ENCODE measurements around the gene FCGR3A. TPM values are rescaled to one million over a fixed set of nuclear protein-coding genes. Genes with fewer than 3 reads are reported as not detected.
A peak's percentile ranks its signal among the peaks of the same experiment; 100 is the strongest.
"Not testable (repeated sequence)": the region's sequence is repeated elsewhere in the genome, so short reads cannot be mapped to it uniquely, and the experiment has no call there.

The FCGR3A gene
- total and polyA plus RNA-seq, 2 donors (not counting 1 experiment from before 2014, with no cell fraction given): 1.3 to 3.1 TPM

- Histone ChIP-seq H3K4me2 (replicated peaks; ENCODE audit: low read depth, low read length, poor library complexity, severe bottlenecking) (peak overlapping the region; percentile 38), H2AFZ (ENCODE audit: insufficient read depth, low read depth, low read length, poor library complexity, severe bottlenecking) (peak overlapping the region; percentile 16), H3K4me1 (ENCODE audit: control insufficient read depth in 2 of 2, insufficient read depth in 2 of 2, low read length in 2 of 2) (peaks cover 13 to 28% of the 10 kb centered on the region in 2 donors)
- H3K4me3 ChIP-seq (ENCODE audit: control extremely low read depth in 1 of 5, extremely low read depth in 1 of 5, insufficient read depth in 1 of 5, low read depth in 2 of 5, low read length in 4 of 5); H3K9me3 ChIP-seq (ENCODE audit: control extremely low read depth in 1 of 3, control insufficient read depth in 2 of 3, insufficient read depth in 1 of 3, low read length in 2 of 3); H3K79me2 ChIP-seq (ENCODE audit: control insufficient read depth, insufficient read depth, low read length); POLR2A ChIA-PET; H4K20me1 ChIP-seq (ENCODE audit: control insufficient read depth, insufficient read depth, low read length, poor library complexity, severe bottlenecking); H3K27ac ChIP-seq (ENCODE audit: low read length in 2 of 2); H3K36me3 ChIP-seq (replicated peaks in 1 of 2; ENCODE audit: control extremely low read depth in 1 of 2, control insufficient read depth in 1 of 2, extremely low read depth in 1 of 2, insufficient read depth in 2 of 2, low read length in 1 of 2); intact Hi-C loops (cut with micrococcal nuclease); H3K27me3 Mint-ChIP-seq; ATAC-seq (ENCODE audit: low read depth); H3K9me3 Mint-ChIP-seq (ENCODE audit: insufficient read depth); H3K27me3 ChIP-seq (replicated peaks in 1 of 4; ENCODE audit: control extremely low read depth in 1 of 4, control insufficient read depth in 3 of 4, insufficient read depth in 4 of 4, low read length in 3 of 4); H3K9ac ChIP-seq (ENCODE audit: low read length); CTCF ChIA-PET: not testable (repeated sequence)
- Mint-ChIP-seq H3K4me3 (peak overlapping the region; percentile 20), H3K27ac (peak overlapping the region; percentile 80), H3K4me1 (peaks cover 41% of the 10 kb centered on the region)
- WGBS (ENCODE audit: insufficient coverage): 49% methylated on average over 2 of the region's 11 CpGs
- peak; percentile 18 for DNase-seq
These were observed 4.5 kb downstream of the FCGR3A start for GRCh38 chr1:161545005-161545731.

GRCh38 chr1:161543125-161543524 is 6.5 kb downstream of the FCGR3A start:
- H3K4me2 ChIP-seq (replicated peaks; ENCODE audit: low read depth, low read length, poor library complexity, severe bottlenecking); H3K27me3 ChIP-seq (replicated peaks in 1 of 4; ENCODE audit: control extremely low read depth in 1 of 4, control insufficient read depth in 3 of 4, insufficient read depth in 4 of 4, low read length in 3 of 4); DNase-seq; H4K20me1 ChIP-seq (ENCODE audit: control insufficient read depth, insufficient read depth, low read length, poor library complexity, severe bottlenecking); H3K9ac ChIP-seq (ENCODE audit: low read length); H3K9me3 Mint-ChIP-seq (ENCODE audit: insufficient read depth); POLR2A ChIA-PET; H3K27ac ChIP-seq (ENCODE audit: low read length in 2 of 2); H3K4me3 Mint-ChIP-seq; H3K4me3 ChIP-seq (ENCODE audit: control extremely low read depth in 1 of 5, extremely low read depth in 1 of 5, insufficient read depth in 1 of 5, low read depth in 2 of 5, low read length in 4 of 5); H3K36me3 ChIP-seq (replicated peaks in 1 of 2; ENCODE audit: control extremely low read depth in 1 of 2, control insufficient read depth in 1 of 2, extremely low read depth in 1 of 2, insufficient read depth in 2 of 2, low read length in 1 of 2); intact Hi-C loops (cut with micrococcal nuclease); H2AFZ ChIP-seq (ENCODE audit: insufficient read depth, low read depth, low read length, poor library complexity, severe bottlenecking); ATAC-seq (ENCODE audit: low read depth); H3K79me2 ChIP-seq (ENCODE audit: control insufficient read depth, insufficient read depth, low read length); H3K9me3 ChIP-seq (ENCODE audit: control extremely low read depth in 1 of 3, control insufficient read depth in 2 of 3, insufficient read depth in 1 of 3, low read length in 2 of 3); CTCF ChIA-PET; H3K27me3 Mint-ChIP-seq: not testable (repeated sequence)
- peak overlapping the region; percentile 2 for H3K27ac Mint-ChIP-seq
- H3K4me1 Mint-ChIP-seq: peaks cover 51% of the 10 kb centered on the region
- peaks cover 17 to 33% of the 10 kb centered on the region in 2 donors for H3K4me1 ChIP-seq (ENCODE audit: control insufficient read depth in 2 of 2, insufficient read depth in 2 of 2, low read length in 2 of 2)
- WGBS (ENCODE audit: insufficient coverage): no CpG with 5 or more reads among the region's 1 CpG

GRCh38 chr1:161542091-161542559 is 7.5 kb downstream of the FCGR3A start:
- H3K79me2 ChIP-seq (ENCODE audit: control insufficient read depth, insufficient read depth, low read length); H3K36me3 ChIP-seq (replicated peaks in 1 of 2; ENCODE audit: control extremely low read depth in 1 of 2, control insufficient read depth in 1 of 2, extremely low read depth in 1 of 2, insufficient read depth in 2 of 2, low read length in 1 of 2); H3K9ac ChIP-seq (ENCODE audit: low read length); H3K4me2 ChIP-seq (replicated peaks; ENCODE audit: low read depth, low read length, poor library complexity, severe bottlenecking); POLR2A ChIA-PET; H3K9me3 ChIP-seq (ENCODE audit: control extremely low read depth in 1 of 3, control insufficient read depth in 2 of 3, insufficient read depth in 1 of 3, low read length in 2 of 3); H3K9me3 Mint-ChIP-seq (ENCODE audit: insufficient read depth); H3K4me3 Mint-ChIP-seq; H3K27ac ChIP-seq (ENCODE audit: low read length in 2 of 2); H3K4me3 ChIP-seq (ENCODE audit: control extremely low read depth in 1 of 5, extremely low read depth in 1 of 5, insufficient read depth in 1 of 5, low read depth in 2 of 5, low read length in 4 of 5); intact Hi-C loops (cut with micrococcal nuclease); ATAC-seq (ENCODE audit: low read depth); H3K27me3 ChIP-seq (replicated peaks in 1 of 4; ENCODE audit: control extremely low read depth in 1 of 4, control insufficient read depth in 3 of 4, insufficient read depth in 4 of 4, low read length in 3 of 4); H4K20me1 ChIP-seq (ENCODE audit: control insufficient read depth, insufficient read depth, low read length, poor library complexity, severe bottlenecking); H3K27me3 Mint-ChIP-seq; H2AFZ ChIP-seq (ENCODE audit: insufficient read depth, low read depth, low read length, poor library complexity, severe bottlenecking): not testable (repeated sequence)
- peaks cover 17 to 33% of the 10 kb centered on the region in 2 donors for H3K4me1 ChIP-seq (ENCODE audit: control insufficient read depth in 2 of 2, insufficient read depth in 2 of 2, low read length in 2 of 2)
- peak overlapping the region; percentile 11 for H3K27ac Mint-ChIP-seq
- no CpG with 5 or more reads among the region's 5 CpGs for WGBS (ENCODE audit: insufficient coverage)
- peaks cover 51% of the 10 kb centered on the region for H3K4me1 Mint-ChIP-seq
- CTCF ChIA-PET: interaction anchor here (0.9 kb wide), 1 partner anchor 10 kb away, joined by 3 read pairs; no protein-coding TSS in a partner anchor
- DNase-seq: peak; percentile 50

- peak overlapping the region; percentile 53 to 59 for H3K27ac ChIP-seq (ENCODE audit: low read length in 2 of 2)
- H3K9me3 ChIP-seq (ENCODE audit: control extremely low read depth in 1 of 3, control insufficient read depth in 2 of 3, insufficient read depth in 1 of 3, low read length in 2 of 3); H3K9me3 Mint-ChIP-seq (ENCODE audit: insufficient read depth); H3K36me3 ChIP-seq (replicated peaks in 1 of 2; ENCODE audit: control extremely low read depth in 1 of 2, control insufficient read depth in 1 of 2, extremely low read depth in 1 of 2, insufficient read depth in 2 of 2, low read length in 1 of 2); H3K79me2 ChIP-seq (ENCODE audit: control insufficient read depth, insufficient read depth, low read length); H4K20me1 ChIP-seq (ENCODE audit: control insufficient read depth, insufficient read depth, low read length, poor library complexity, severe bottlenecking); H3K27me3 Mint-ChIP-seq; H3K27me3 ChIP-seq (replicated peaks in 1 of 4; ENCODE audit: control extremely low read depth in 1 of 4, control insufficient read depth in 3 of 4, insufficient read depth in 4 of 4, low read length in 3 of 4): not testable (repeated sequence)
- ChIA-PET CTCF (interaction anchor here (1.4 kb wide), 2 partner anchors 10 to 198 kb away, joined by 5 read pairs; no protein-coding TSS in a partner anchor), POLR2A (interaction anchor here (1.0 to 1.2 kb wide), 2 partner anchors 17 to 41 kb away, joined by 3 read pairs; no protein-coding TSS in a partner anchor)
- peak overlapping the region in 4 of 5 experiments; percentile 57 to 71 (median 66) for H3K4me3 ChIP-seq (ENCODE audit: control extremely low read depth in 1 of 5, extremely low read depth in 1 of 5, insufficient read depth in 1 of 5, low read depth in 2 of 5, low read length in 4 of 5)
- 7% methylated on average over 5 of the region's 10 CpGs for WGBS (ENCODE audit: insufficient coverage)
- peak overlapping the region; percentile 69 for H3K9ac ChIP-seq (ENCODE audit: low read length)
- peak; percentile 54 for DNase-seq
- Mint-ChIP-seq H3K4me1 (peaks cover 48% of the 10 kb centered on the region), H3K27ac (peak overlapping the region; percentile 93), H3K4me3 (peak overlapping the region; percentile 94)
- peak; percentile 29 for ATAC-seq (ENCODE audit: low read depth)
- H3K4me2 ChIP-seq (replicated peaks; ENCODE audit: low read depth, low read length, poor library complexity, severe bottlenecking): peak overlapping the region; percentile 76
- peak overlapping the region; percentile 69 for H2AFZ ChIP-seq (ENCODE audit: insufficient read depth, low read depth, low read length, poor library complexity, severe bottlenecking)
- peaks cover 17 to 32% of the 10 kb centered on the region in 2 donors for H3K4me1 ChIP-seq (ENCODE audit: control insufficient read depth in 2 of 2, insufficient read depth in 2 of 2, low read length in 2 of 2)
- intact Hi-C loops (cut with micrococcal nuclease): loop anchor here (1.0 to 2.0 kb wide), 2 partner anchors 9 to 16 kb away; partner anchors contain the start of gene HSPA6
These were observed 9.1 kb downstream of the FCGR3A start for GRCh38 chr1:161540570-161540960.

Measured in B cell (primary cell).